ENCODE data around the gene MATK.
"Not testable (repeated sequence)": the region's sequence is repeated elsewhere in the genome, so short reads cannot be mapped to it uniquely, and the experiment has no call there.

MATK gene

GRCh38 chr19:3821857-3822364 lies 35.7 kb upstream of the MATK start:
- peak; percentile 26 for DNase-seq (ENCODE audit: low read depth)
- TF ChIP-seq CTCF (conservative IDR thresholded peaks at IDR 0.05; ENCODE audit: low read depth, low read length) = peak; percentile 83
- no peak overlapping the region for H3K4me3 ChIP-seq (ENCODE audit: low read depth, low read length)

- TF ChIP-seq CTCF (conservative IDR thresholded peaks at IDR 0.05; ENCODE audit: low read depth, low read length) = no peak
- DNase-seq (ENCODE audit: low read depth) = no peak
- H3K4me3 ChIP-seq (ENCODE audit: low read depth, low read length) = no peak overlapping the region
Measured at GRCh38 chr19:3821156-3821555, 35.0 kb upstream of the MATK start.

GRCh38 chr19:3819989-3820388 lies 33.8 kb upstream of the MATK start:
- H3K4me3 ChIP-seq (ENCODE audit: low read depth, low read length) = no peak overlapping the region
- DNase-seq (ENCODE audit: low read depth) = no peak
- TF ChIP-seq CTCF (conservative IDR thresholded peaks at IDR 0.05; ENCODE audit: low read depth, low read length) = no peak

GRCh38 chr19:3818918-3819317 lies 32.7 kb upstream of the MATK start:
- H3K4me3 ChIP-seq (ENCODE audit: low read depth, low read length) = no peak overlapping the region
- DNase-seq (ENCODE audit: low read depth) = no peak
- no peak for TF ChIP-seq CTCF (conservative IDR thresholded peaks at IDR 0.05; ENCODE audit: low read depth, low read length)

- TF ChIP-seq CTCF (conservative IDR thresholded peaks at IDR 0.05; ENCODE audit: low read depth, low read length) = no peak
- DNase-seq (ENCODE audit: low read depth) = peak; percentile 17
- H3K4me3 ChIP-seq (ENCODE audit: low read depth, low read length) = no peak overlapping the region
Measured at GRCh38 chr19:3818466-3818865, 32.3 kb upstream of the MATK start.

GRCh38 chr19:3817761-3818160 lies 31.6 kb upstream of the MATK start:
- no peak for DNase-seq (ENCODE audit: low read depth)
- TF ChIP-seq CTCF (conservative IDR thresholded peaks at IDR 0.05; ENCODE audit: low read depth, low read length) = no peak
- no peak overlapping the region for H3K4me3 ChIP-seq (ENCODE audit: low read depth, low read length)

- no peak for DNase-seq (ENCODE audit: low read depth)
- TF ChIP-seq CTCF (conservative IDR thresholded peaks at IDR 0.05; ENCODE audit: low read depth, low read length) = no peak
- no peak overlapping the region for H3K4me3 ChIP-seq (ENCODE audit: low read depth, low read length)
Measured at GRCh38 chr19:3816566-3817218, 30.5 kb upstream of the MATK start.

- H3K4me3 ChIP-seq (ENCODE audit: low read depth, low read length); DNase-seq (ENCODE audit: low read depth): not testable (repeated sequence)
Measured at GRCh38 chr19:3816148-3816547, 30.0 kb upstream of the MATK start.

All from choroid plexus epithelial cell (primary cell).